Measurements from ENCODE around the gene CDC42.

DNA sequence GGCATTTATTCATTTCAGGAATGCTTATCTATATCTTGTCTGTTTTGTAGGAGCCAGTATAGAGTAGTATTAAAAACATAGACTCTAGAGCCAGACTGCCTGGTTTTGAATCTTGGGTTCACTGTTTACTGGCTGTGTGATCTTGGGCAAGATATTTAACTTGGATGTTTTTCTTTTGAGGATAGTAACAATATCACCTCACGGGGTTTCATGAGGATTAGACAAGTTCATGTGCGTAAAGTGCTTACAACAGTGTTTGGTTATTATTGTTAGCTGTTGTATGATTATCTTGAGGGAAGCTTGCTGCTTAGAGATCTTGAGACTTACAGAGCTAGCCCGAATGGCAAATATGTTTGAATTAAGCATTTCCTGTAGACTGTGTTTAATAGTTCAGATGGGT is 50.2 kb downstream of the CDC42 start:
- TF ChIP-seq, protein P1, sequence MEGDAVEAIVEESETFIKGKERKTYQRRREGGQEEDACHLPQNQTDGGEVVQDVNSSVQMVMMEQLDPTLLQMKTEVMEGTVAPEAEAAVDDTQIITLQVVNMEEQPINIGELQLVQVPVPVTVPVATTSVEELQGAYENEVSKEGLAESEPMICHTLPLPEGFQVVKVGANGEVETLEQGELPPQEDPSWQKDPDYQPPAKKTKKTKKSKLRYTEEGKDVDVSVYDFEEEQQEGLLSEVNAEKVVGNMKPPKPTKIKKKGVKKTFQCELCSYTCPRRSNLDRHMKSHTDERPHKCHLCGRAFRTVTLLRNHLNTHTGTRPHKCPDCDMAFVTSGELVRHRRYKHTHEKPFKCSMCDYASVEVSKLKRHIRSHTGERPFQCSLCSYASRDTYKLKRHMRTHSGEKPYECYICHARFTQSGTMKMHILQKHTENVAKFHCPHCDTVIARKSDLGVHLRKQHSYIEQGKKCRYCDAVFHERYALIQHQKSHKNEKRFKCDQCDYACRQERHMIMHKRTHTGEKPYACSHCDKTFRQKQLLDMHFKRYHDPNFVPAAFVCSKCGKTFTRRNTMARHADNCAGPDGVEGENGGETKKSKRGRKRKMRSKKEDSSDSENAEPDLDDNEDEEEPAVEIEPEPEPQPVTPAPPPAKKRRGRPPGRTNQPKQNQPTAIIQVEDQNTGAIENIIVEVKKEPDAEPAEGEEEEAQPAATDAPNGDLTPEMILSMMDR (conservative IDR thresholded peaks at IDR 0.05 in 1 of 2, IDR thresholded peaks at IDR 0.05 in 1 of 2; ENCODE audit: low read depth in 1 of 2, low read length in 2 of 2) = no peak
- TF ChIP-seq EZH2 (IDR thresholded peaks at IDR 0.05; ENCODE audit: low read length, missing control alignments) = no peak
